Measurements from ENCODE around the gene FBXO24.

The FBXO24 gene

GRCh38 chr7:100589341-100589947 is 3.3 kb downstream of the FBXO24 start:
- H3K9me2 ChIP-seq (replicated peaks; ENCODE audit: low read depth, low read length) = no peaks in the 10 kb centered on the region
- TF ChIP-seq EZH2phosphoT487 (IDR thresholded peaks at IDR 0.05; ENCODE audit: borderline replicate concordance) (no peak), CTCF (conservative IDR thresholded peaks at IDR 0.05; ENCODE audit: low read length) (no peak)
- peaks cover 3% of the 10 kb centered on the region for H3K4me1 ChIP-seq (ENCODE audit: insufficient read depth, low read length, poor library complexity, severe bottlenecking)
- H3F3A ChIP-seq (ENCODE audit: low read depth) = no peaks in the 10 kb centered on the region
- peaks cover 14% of the 10 kb centered on the region for H4K20me1 ChIP-seq (ENCODE audit: insufficient read depth, low read length, poor library complexity, severe bottlenecking)
- H3K36me3 ChIP-seq (ENCODE audit: insufficient read depth, low read length) = no peaks in the 10 kb centered on the region
- H2AFZ ChIP-seq (ENCODE audit: low read length) = no peak overlapping the region
- H3K9me3 ChIP-seq (ENCODE audit: insufficient read depth, low read depth, low read length) = no peaks in the 10 kb centered on the region
- H3K79me2 ChIP-seq (ENCODE audit: insufficient read depth, low read length) = peaks cover 15% of the 10 kb centered on the region
- no peaks in the 10 kb centered on the region for H3K27me3 ChIP-seq (ENCODE audit: insufficient read depth, low read length, poor library complexity, severe bottlenecking)
- no peak overlapping the region for H3K4me2 ChIP-seq (ENCODE audit: low read depth, low read length, poor library complexity, severe bottlenecking)
- H3K4me3 ChIP-seq (ENCODE audit: low read length, poor library complexity, severe bottlenecking) = no peak overlapping the region
- H3K9ac ChIP-seq (ENCODE audit: low read depth, low read length, poor library complexity, severe bottlenecking) = no peak overlapping the region

GRCh38 chr7:100590077-100590737 is 4.1 kb downstream of the FBXO24 start:
- H3K9ac ChIP-seq (ENCODE audit: low read depth, low read length, poor library complexity, severe bottlenecking) = no peak overlapping the region

GRCh38 chr7:100591596-100591995 is 5.5 kb downstream of the FBXO24 start:
- Histone ChIP-seq H2AFZ (ENCODE audit: low read length) (no peak overlapping the region), H3K36me3 (ENCODE audit: insufficient read depth, low read length) (no peaks in the 10 kb centered on the region), H4K20me1 (ENCODE audit: insufficient read depth, low read length, poor library complexity, severe bottlenecking) (no peaks in the 10 kb centered on the region), H3K4me2 (ENCODE audit: low read depth, low read length, poor library complexity, severe bottlenecking) (no peak overlapping the region), H3K9me2 (replicated peaks; ENCODE audit: low read depth, low read length) (no peaks in the 10 kb centered on the region), H3K27me3 (ENCODE audit: insufficient read depth, low read length, poor library complexity, severe bottlenecking) (no peaks in the 10 kb centered on the region), H3K4me3 (ENCODE audit: low read length, poor library complexity, severe bottlenecking) (no peak overlapping the region), H3F3A (ENCODE audit: low read depth) (no peaks in the 10 kb centered on the region), H3K9ac (ENCODE audit: low read depth, low read length, poor library complexity, severe bottlenecking) (no peak overlapping the region), H3K9me3 (ENCODE audit: insufficient read depth, low read depth, low read length) (no peaks in the 10 kb centered on the region), H3K79me2 (ENCODE audit: insufficient read depth, low read length) (no peaks in the 10 kb centered on the region), H3K4me1 (ENCODE audit: insufficient read depth, low read length, poor library complexity, severe bottlenecking) (peaks cover 3% of the 10 kb centered on the region)
- no peak for TF ChIP-seq EZH2phosphoT487 (IDR thresholded peaks at IDR 0.05; ENCODE audit: borderline replicate concordance)
- TF ChIP-seq CTCF (conservative IDR thresholded peaks at IDR 0.05; ENCODE audit: low read length) = no peak

More at GRCh38 chr7:100590077-100590737, 4.1 kb downstream of the FBXO24 start:
- Histone ChIP-seq H3F3A (ENCODE audit: low read depth) (no peaks in the 10 kb centered on the region), H3K9me2 (replicated peaks; ENCODE audit: low read depth, low read length) (no peaks in the 10 kb centered on the region), H3K36me3 (ENCODE audit: insufficient read depth, low read length) (no peaks in the 10 kb centered on the region), H3K4me3 (ENCODE audit: low read length, poor library complexity, severe bottlenecking) (no peak overlapping the region), H2AFZ (ENCODE audit: low read length) (no peak overlapping the region), H3K4me1 (ENCODE audit: insufficient read depth, low read length, poor library complexity, severe bottlenecking) (peaks cover 3% of the 10 kb centered on the region), H3K4me2 (ENCODE audit: low read depth, low read length, poor library complexity, severe bottlenecking) (no peak overlapping the region), H4K20me1 (ENCODE audit: insufficient read depth, low read length, poor library complexity, severe bottlenecking) (peaks cover 7% of the 10 kb centered on the region), H3K27me3 (ENCODE audit: insufficient read depth, low read length, poor library complexity, severe bottlenecking) (no peaks in the 10 kb centered on the region), H3K9me3 (ENCODE audit: insufficient read depth, low read depth, low read length) (no peaks in the 10 kb centered on the region), H3K79me2 (ENCODE audit: insufficient read depth, low read length) (peaks cover 7% of the 10 kb centered on the region)
- TF ChIP-seq CTCF (conservative IDR thresholded peaks at IDR 0.05; ENCODE audit: low read length) = no peak
- no peak for TF ChIP-seq EZH2phosphoT487 (IDR thresholded peaks at IDR 0.05; ENCODE audit: borderline replicate concordance)

Data from Loucy (cell line).